Measurements from ENCODE around the gene C2orf42.

GRCh38 chr2:70141212-70141901, 49.5 kb downstream of the C2orf42 start:
- no peak for TF ChIP-seq FOXM1 (IDR thresholded peaks at IDR 0.05; ENCODE audit: borderline replicate concordance)
- TF ChIP-seq SP1 (IDR thresholded peaks at IDR 0.05), result no peak
- TF ChIP-seq FOXK2 (IDR thresholded peaks at IDR 0.05), result no peak

All from HEK293T (cell line).